Endodermal cell (in vitro differentiated cells): Measurements from ENCODE around the gene NPSR1. TPM values are rescaled to one million over a fixed set of nuclear protein-coding genes. Genes with fewer than 3 reads are reported as not detected.
A peak's percentile ranks its signal among the peaks of the same experiment; 100 is the strongest.

ENCODE experiments used
- DNase-seq: peaks from one replicate; pipeline ENCODE4 v3.0.0-alpha.2; 2017
- H3K27ac ChIP-seq: 2 replicates; pipeline ENCODE4 v1.5.1; 2013; ENCODE audit warnings: mild to moderate bottlenecking, low read depth, low read length, moderate library complexity
- H3K27me3 ChIP-seq: 2 replicates; pipeline ENCODE4 v1.6.1; 2013; ENCODE audit warnings: mild to moderate bottlenecking, low read length, moderate library complexity; ENCODE audit not compliant: insufficient read depth, control insufficient read depth, poor library complexity, severe bottlenecking
- H3K36me3 ChIP-seq: 2 replicates; pipeline ENCODE4 v1.7.0; 2013; ENCODE audit warnings: mild to moderate bottlenecking, low read length, moderate library complexity; ENCODE audit not compliant: control insufficient read depth, insufficient read depth
- H3K4me1 ChIP-seq: one replicate; pipeline ENCODE4 v1.7.0; 2013; ENCODE audit warnings: low read length; ENCODE audit not compliant: control insufficient read depth, insufficient read depth
- H3K4me3 ChIP-seq: 2 replicates; pipeline ENCODE4 v1.5.1; 2013; ENCODE audit warnings: mild to moderate bottlenecking, low read length, moderate library complexity
- H3K9ac ChIP-seq: 2 replicates; pipeline ENCODE4 v1.6.1; 2013; ENCODE audit warnings: mild to moderate bottlenecking, low read length, moderate library complexity; ENCODE audit not compliant: poor library complexity, severe bottlenecking; ENCODE audit errors: extremely low read depth
- H3K9me3 ChIP-seq: 2 replicates; pipeline ENCODE4 v1.6.1; 2013; ENCODE audit warnings: mild to moderate bottlenecking, low read length, moderate library complexity; ENCODE audit not compliant: control insufficient read depth
- H3K27ac Mint-ChIP-seq: 2 replicates; pipeline ENCODE4 v1.8.0; 2020; ENCODE audit warnings: mixed read lengths
- H3K27me3 Mint-ChIP-seq: 2 replicates; pipeline ENCODE4 v1.8.0; 2021; ENCODE audit warnings: mild to moderate bottlenecking, mixed read lengths; ENCODE audit not compliant: insufficient read depth
- H3K36me3 Mint-ChIP-seq: 2 replicates; pipeline ENCODE4 v1.8.0; 2020; ENCODE audit warnings: low read depth, mixed read lengths
- H3K4me1 Mint-ChIP-seq: 2 replicates; pipeline ENCODE4 v1.8.0; 2020; ENCODE audit warnings: mixed read lengths
- H3K4me3 Mint-ChIP-seq: 2 replicates; pipeline ENCODE4 v1.8.0; 2020; ENCODE audit warnings: mild to moderate bottlenecking, moderate library complexity, mixed read lengths
- H3K9me3 Mint-ChIP-seq: 2 replicates; pipeline ENCODE4 v1.8.0; 2020; ENCODE audit warnings: mild to moderate bottlenecking, mixed read lengths
- CTCF ChIP-seq: fragments of 200-600 bp; sonication (generic); conservative IDR thresholded peaks from 2 replicates; pipeline ENCODE4 v1.5.0; 2021; ENCODE audit warnings: antibody characterized with exemption, mild to moderate bottlenecking
- WGBS, 2 experiments: methylation state at CpG; one replicate each; pipeline versions ENCODE4 v1.1.5 to v1.1.7; 2013; ENCODE audit warnings: missing lambda C conversion rate in 2 of 2, mixed read lengths in 1 of 2; ENCODE audit not compliant: insufficient coverage in 1 of 2, insufficient read length in 1 of 2; 5-methylcytosine and 5-hydroxymethylcytosine counted together
- long read RNA-seq, 4 experiments: library from polyadenylated mRNA in 2 of 4; library from RNA in 1 of 4; library from capped mRNA in 1 of 4; stranded (forward) in 3 of 4; unstranded in 1 of 4; transcript quantifications; one replicate each; pipeline ENCODE4 v2.0.0, GENCODE V29; 2020 to 2021; ENCODE audit warnings: inconsistent platforms in 1 of 4
- polyA plus RNA-seq, 2 experiments: library from polyadenylated mRNA; stranded (reverse); fragments of 50-300 nt; gene quantifications; one replicate each; pipeline ENCODE4 v1.2.3, GENCODE V29; 2013
- total RNA-seq, 2 donors: library from RNA; stranded (reverse); fragmentation: NEBNext Ultra II Directional in 1 of 2; extraction: Animal tissue kit (Norgen Biotek cat#: 25700) in 1 of 2; gene quantifications; 2 replicates in 1 of 2; 3 replicates in 1 of 2; pipeline ENCODE4 v1.2.1, GENCODE V29; 2021

Gene NPSR1
- not detected for total RNA-seq
- polyA plus RNA-seq (2013, experiment 1 of 2): not detected
- not detected for polyA plus RNA-seq (2013, experiment 2 of 2)
- long read RNA-seq, experiment 1: 0 reads
- long read RNA-seq, experiment 2: 0 reads
- long read RNA-seq, experiment 3: 0 reads
- long read RNA-seq, experiment 4: 0 reads

GRCh38 chr7:34657632-34658268 lies at the start of gene NPSR1:
Gene NPSR1 (plus strand): TSS chr7:34658218. CDS start chr7:34658413, 195 bp downstream.
- Histone ChIP-seq H3K9me3 (no peaks in the 10 kb centered on the region), H3K36me3 (no peaks in the 10 kb centered on the region), H3K4me3 (no peak within 1 kb of the TSS), H3K9ac (no peak within 1 kb of the TSS), H3K27ac (no peak within 1 kb of the TSS), H3K4me1 (no peaks in the 10 kb centered on the region), H3K27me3 (no peaks in the 10 kb centered on the region)
- no peaks in the 10 kb centered on the region for H3K36me3 Mint-ChIP-seq
- 87 to 95% methylated on average over 3 to 8 of the region's 8 CpGs for WGBS, 2 experiments
- DNase-seq: no peak
- H3K27ac Mint-ChIP-seq: no peak within 1 kb of the TSS
- no peaks in the 10 kb centered on the region for H3K27me3 Mint-ChIP-seq
- peaks cover 22% of the 10 kb centered on the region for H3K4me1 Mint-ChIP-seq
- TF ChIP-seq CTCF: no peak
- no peak within 1 kb of the TSS for H3K4me3 Mint-ChIP-seq
- H3K9me3 Mint-ChIP-seq: no peaks in the 10 kb centered on the region

- no peak overlapping the region for H3K27ac Mint-ChIP-seq
- Histone ChIP-seq H3K27me3 (no peaks in the 10 kb centered on the region), H3K9ac (no peak overlapping the region), H3K4me3 (no peak overlapping the region), H3K9me3 (peaks cover 8% of the 10 kb centered on the region), H3K36me3 (no peaks in the 10 kb centered on the region), H3K27ac (peak overlapping the region; percentile 47), H3K4me1 (no peaks in the 10 kb centered on the region)
- 86% methylated on average over 2 of the region's 2 CpGs; no CpG with 5 or more reads in 1 of the 2 experiments for WGBS, 2 experiments
- peaks cover 3% of the 10 kb centered on the region for H3K9me3 Mint-ChIP-seq
- no peaks in the 10 kb centered on the region for H3K4me1 Mint-ChIP-seq
- no peaks in the 10 kb centered on the region for H3K36me3 Mint-ChIP-seq
- no peak for TF ChIP-seq CTCF
- H3K4me3 Mint-ChIP-seq: no peak overlapping the region
- no peaks in the 10 kb centered on the region for H3K27me3 Mint-ChIP-seq
- DNase-seq: no peak
Measured at GRCh38 chr7:34612661-34613060, 45.4 kb upstream of the NPSR1 start.

- TF ChIP-seq CTCF: no peak
- Histone ChIP-seq H3K27ac (no peak overlapping the region), H3K4me3 (no peak overlapping the region), H3K9ac (no peak overlapping the region), H3K27me3 (no peaks in the 10 kb centered on the region), H3K36me3 (no peaks in the 10 kb centered on the region), H3K9me3 (no peaks in the 10 kb centered on the region), H3K4me1 (peaks cover 2% of the 10 kb centered on the region)
- Mint-ChIP-seq H3K27ac (no peak overlapping the region), H3K36me3 (no peaks in the 10 kb centered on the region), H3K9me3 (no peaks in the 10 kb centered on the region), H3K27me3 (no peaks in the 10 kb centered on the region), H3K4me3 (no peak overlapping the region), H3K4me1 (no peaks in the 10 kb centered on the region)
- no peak for DNase-seq
Measured at GRCh38 chr7:34620425-34620824, 37.6 kb upstream of the NPSR1 start.
